Skeletal muscle satellite cell (primary cell): ENCODE results near the gene INTS14.

Experiments
- H3K27me3 ChIP-seq: 2 replicates; pipeline ENCODE4 v1.7.0; 2013; ENCODE audit warnings: low read length; ENCODE audit not compliant: control insufficient read depth, insufficient read depth
- H3K36me3 ChIP-seq: 2 replicates; pipeline ENCODE4 v1.7.0; 2013; ENCODE audit warnings: mild to moderate bottlenecking, control low read depth, low read length; ENCODE audit not compliant: insufficient read depth
- H3K4me1 ChIP-seq: 2 replicates; pipeline ENCODE4 v1.7.0; 2013; ENCODE audit warnings: low read length; ENCODE audit not compliant: control insufficient read depth, insufficient read depth
- H3K4me2 ChIP-seq: 2 replicates; pipeline ENCODE4 v1.7.0; 2013; ENCODE audit warnings: mild to moderate bottlenecking, low read length
- H3K4me3 ChIP-seq: 2 replicates; pipeline ENCODE4 v1.7.0; 2013; ENCODE audit warnings: low read length
- H3K9ac ChIP-seq: 2 replicates; pipeline ENCODE4 v1.7.0; 2013; ENCODE audit warnings: mild to moderate bottlenecking, low read depth, low read length, moderate library complexity
- H3K9me3 ChIP-seq: replicated peaks from 2 replicates; pipeline ENCODE4 v1.7.0; 2013; ENCODE audit warnings: mild to moderate bottlenecking, control low read depth, low read length

The INTS14 gene

GRCh38 chr15:65645392-65645791 is 34.5 kb upstream of the INTS14 start:
- Histone ChIP-seq H3K4me2 (no peak overlapping the region), H3K4me1 (peaks cover 5% of the 10 kb centered on the region), H3K9ac (no peak overlapping the region), H3K9me3 (no peaks in the 10 kb centered on the region), H3K36me3 (no peaks in the 10 kb centered on the region), H3K27me3 (no peaks in the 10 kb centered on the region), H3K4me3 (no peak overlapping the region)

- no peak overlapping the region for H3K9ac ChIP-seq
- H3K36me3 ChIP-seq: no peaks in the 10 kb centered on the region
- H3K4me1 ChIP-seq: peaks cover 5% of the 10 kb centered on the region
- no peaks in the 10 kb centered on the region for H3K27me3 ChIP-seq
- no peak overlapping the region for H3K4me3 ChIP-seq
- no peak overlapping the region for H3K4me2 ChIP-seq
- H3K9me3 ChIP-seq: no peaks in the 10 kb centered on the region
Observed at GRCh38 chr15:65644282-65644681, 33.4 kb upstream of the INTS14 start.

- H3K9ac ChIP-seq: no peak overlapping the region
- H3K4me2 ChIP-seq: no peak overlapping the region
- no peaks in the 10 kb centered on the region for H3K9me3 ChIP-seq
- H3K36me3 ChIP-seq: no peaks in the 10 kb centered on the region
- peaks cover 11% of the 10 kb centered on the region for H3K4me1 ChIP-seq
- H3K4me3 ChIP-seq: no peak overlapping the region
- H3K27me3 ChIP-seq: no peaks in the 10 kb centered on the region
Observed at GRCh38 chr15:65642594-65642993, 31.7 kb upstream of the INTS14 start.

DNA sequence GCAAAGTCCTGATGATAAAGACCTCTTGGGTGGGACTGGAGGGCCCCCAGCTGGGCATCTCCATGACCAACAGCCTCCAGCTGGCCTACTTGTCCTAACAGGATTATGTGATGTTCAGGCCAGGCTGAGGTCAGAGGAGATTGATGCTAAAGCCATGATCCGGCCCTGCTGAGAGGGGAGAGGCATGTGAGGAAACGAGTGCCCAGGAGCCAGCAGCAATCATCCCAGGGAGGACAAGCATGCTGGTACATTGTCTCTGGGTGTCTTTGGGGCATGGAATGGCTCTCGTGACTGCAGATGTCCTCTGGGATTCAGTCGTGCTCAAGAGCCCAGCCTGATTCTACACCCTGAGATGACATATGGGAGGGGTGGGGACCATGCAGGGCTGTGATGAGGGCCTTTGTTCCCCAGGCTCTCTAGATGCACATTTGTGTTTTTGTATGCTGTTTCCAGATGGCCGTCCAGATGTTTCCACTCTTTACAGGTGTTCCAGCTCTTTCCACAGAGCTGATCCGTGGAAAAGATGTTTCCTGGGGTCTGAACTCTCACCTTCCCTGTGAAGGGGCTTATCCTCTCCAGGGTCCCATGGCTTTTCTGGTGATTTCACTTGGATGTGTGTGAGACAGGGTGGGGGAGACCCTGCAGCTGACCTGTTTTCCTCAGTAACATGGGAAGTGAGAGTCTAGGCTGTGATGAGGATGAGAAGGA is 31.0 kb upstream of the INTS14 start:
- no peaks in the 10 kb centered on the region for H3K9me3 ChIP-seq
- peaks cover 11% of the 10 kb centered on the region for H3K4me1 ChIP-seq
- H3K9ac ChIP-seq: no peak overlapping the region
- no peak overlapping the region for H3K4me3 ChIP-seq
- H3K4me2 ChIP-seq: no peak overlapping the region
- no peaks in the 10 kb centered on the region for H3K27me3 ChIP-seq
- H3K36me3 ChIP-seq: no peaks in the 10 kb centered on the region

- Histone ChIP-seq H3K4me2 (no peak overlapping the region), H3K36me3 (no peaks in the 10 kb centered on the region), H3K9ac (no peak overlapping the region), H3K4me3 (no peak overlapping the region), H3K4me1 (peaks cover 6% of the 10 kb centered on the region), H3K27me3 (no peaks in the 10 kb centered on the region), H3K9me3 (no peaks in the 10 kb centered on the region)
Observed at GRCh38 chr15:65639509-65639908, 28.6 kb upstream of the INTS14 start.

- H3K36me3 ChIP-seq: no peaks in the 10 kb centered on the region
- H3K4me2 ChIP-seq: peak overlapping the region; percentile 58
- H3K9ac ChIP-seq: no peak overlapping the region
- H3K4me3 ChIP-seq: no peak overlapping the region
- peaks cover 9% of the 10 kb centered on the region for H3K4me1 ChIP-seq
- H3K9me3 ChIP-seq: no peaks in the 10 kb centered on the region
- H3K27me3 ChIP-seq: no peaks in the 10 kb centered on the region
Observed at GRCh38 chr15:65638681-65639089, 27.8 kb upstream of the INTS14 start.

GRCh38 chr15:65638109-65638508 is 27.2 kb upstream of the INTS14 start:
- Histone ChIP-seq H3K36me3 (no peaks in the 10 kb centered on the region), H3K27me3 (no peaks in the 10 kb centered on the region), H3K4me3 (no peak overlapping the region), H3K4me2 (peak overlapping the region; percentile 21), H3K9me3 (no peaks in the 10 kb centered on the region), H3K9ac (no peak overlapping the region), H3K4me1 (peaks cover 9% of the 10 kb centered on the region)

DNA sequence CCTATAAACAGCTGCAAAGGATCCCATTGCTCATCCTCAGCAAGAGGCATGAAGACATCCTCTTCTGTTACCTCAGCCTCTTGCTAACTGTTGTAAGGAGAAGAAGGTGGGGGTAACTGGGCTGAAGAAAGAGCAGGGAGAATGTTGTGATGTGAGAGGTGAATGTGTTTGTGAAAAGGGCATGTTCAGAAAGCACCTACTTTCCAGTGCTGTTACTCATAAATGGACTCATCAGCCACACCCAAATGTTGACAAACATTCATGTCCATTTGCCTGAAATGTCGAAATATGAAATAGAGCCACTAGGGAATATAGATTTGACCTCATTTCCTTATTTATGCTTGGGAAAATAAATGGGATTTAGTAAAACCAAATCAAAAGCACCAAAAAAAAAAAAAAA is 23.4 kb upstream of the INTS14 start:
- no peak overlapping the region for H3K4me3 ChIP-seq
- no peak overlapping the region for H3K9ac ChIP-seq
- peaks cover 9% of the 10 kb centered on the region for H3K4me1 ChIP-seq
- no peak overlapping the region for H3K4me2 ChIP-seq
- no peaks in the 10 kb centered on the region for H3K9me3 ChIP-seq
- H3K36me3 ChIP-seq: no peaks in the 10 kb centered on the region
- no peaks in the 10 kb centered on the region for H3K27me3 ChIP-seq

- Histone ChIP-seq H3K27me3 (no peaks in the 10 kb centered on the region), H3K36me3 (no peaks in the 10 kb centered on the region), H3K4me2 (no peak overlapping the region), H3K4me1 (peaks cover 7% of the 10 kb centered on the region), H3K4me3 (no peak overlapping the region), H3K9me3 (no peaks in the 10 kb centered on the region), H3K9ac (no peak overlapping the region)
Observed at GRCh38 chr15:65633752-65634151, 22.8 kb upstream of the INTS14 start.

- Histone ChIP-seq H3K4me1 (peaks cover 3% of the 10 kb centered on the region), H3K4me2 (no peak overlapping the region), H3K4me3 (no peak overlapping the region), H3K27me3 (no peaks in the 10 kb centered on the region), H3K9me3 (no peaks in the 10 kb centered on the region), H3K9ac (no peak overlapping the region), H3K36me3 (no peaks in the 10 kb centered on the region)
Observed at GRCh38 chr15:65632780-65633375, 21.9 kb upstream of the INTS14 start.

DNA sequence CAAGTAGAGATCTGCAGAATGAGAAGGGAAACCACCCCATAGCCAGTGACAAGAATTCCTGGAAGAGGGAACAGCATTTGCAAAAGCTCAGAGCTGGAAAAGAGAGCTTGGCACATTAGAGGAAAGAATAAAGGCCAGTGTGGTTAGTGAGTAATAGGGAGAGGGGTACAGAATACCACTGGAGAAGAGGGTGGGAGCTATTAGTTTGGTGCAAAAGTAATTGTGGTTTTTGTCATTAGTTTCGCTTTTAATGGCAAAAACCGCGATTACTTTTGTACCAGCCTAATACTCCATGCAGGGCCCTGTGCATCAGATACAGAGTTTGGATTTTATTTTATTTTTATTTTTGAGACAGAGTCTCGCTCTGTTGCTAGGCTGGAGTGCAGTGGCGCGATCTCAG is 20.6 kb upstream of the INTS14 start:
- H3K4me1 ChIP-seq: peaks cover 3% of the 10 kb centered on the region
- H3K9me3 ChIP-seq: no peaks in the 10 kb centered on the region
- no peaks in the 10 kb centered on the region for H3K36me3 ChIP-seq
- H3K9ac ChIP-seq: no peak overlapping the region
- no peaks in the 10 kb centered on the region for H3K27me3 ChIP-seq
- no peak overlapping the region for H3K4me3 ChIP-seq
- H3K4me2 ChIP-seq: no peak overlapping the region

DNA sequence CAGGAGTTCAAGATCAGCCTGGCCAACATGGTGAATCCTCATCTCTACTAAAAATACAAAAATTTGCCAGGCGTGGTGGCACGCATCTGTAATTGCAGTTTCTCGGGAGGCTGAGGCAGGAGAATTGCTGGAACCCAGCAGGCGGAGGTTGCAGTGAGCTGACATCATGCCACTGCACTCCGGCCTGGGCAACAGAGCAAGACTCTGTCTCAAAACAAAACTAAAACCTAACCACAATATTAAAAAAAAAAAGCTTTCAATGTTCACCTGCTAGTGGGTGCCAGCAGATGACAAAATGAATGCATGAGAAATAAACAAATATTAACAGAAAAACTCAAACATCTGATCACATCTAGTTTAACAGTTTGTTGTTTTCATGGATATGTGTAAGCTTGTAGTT is 19.8 kb upstream of the INTS14 start:
- Histone ChIP-seq H3K9me3 (no peaks in the 10 kb centered on the region), H3K27me3 (no peaks in the 10 kb centered on the region), H3K4me1 (peaks cover 3% of the 10 kb centered on the region), H3K9ac (no peak overlapping the region), H3K36me3 (no peaks in the 10 kb centered on the region), H3K4me3 (no peak overlapping the region), H3K4me2 (no peak overlapping the region)
